RPMI7951 (cell line): ENCODE data around the gene RTL5. TPM values are rescaled to one million over a fixed set of nuclear protein-coding genes. Genes with fewer than 3 reads are reported as not detected.

Experiments
- DNase-seq: peaks from one replicate; pipeline ENCODE4 v3.0.0-alpha.2; 2012; ENCODE audit warnings: low read depth
- total RNA-seq: library from RNA; depleted of rRNA; stranded (reverse); fragments of >200 nt; shearing (Covaris generic); gene quantifications from 2 replicates; pipeline ENCODE4 v1.2.3, GENCODE V29; 2014

The RTL5 gene
- total RNA-seq, 1 experiment from 2014 or later = 1.2 TPM

DNA sequence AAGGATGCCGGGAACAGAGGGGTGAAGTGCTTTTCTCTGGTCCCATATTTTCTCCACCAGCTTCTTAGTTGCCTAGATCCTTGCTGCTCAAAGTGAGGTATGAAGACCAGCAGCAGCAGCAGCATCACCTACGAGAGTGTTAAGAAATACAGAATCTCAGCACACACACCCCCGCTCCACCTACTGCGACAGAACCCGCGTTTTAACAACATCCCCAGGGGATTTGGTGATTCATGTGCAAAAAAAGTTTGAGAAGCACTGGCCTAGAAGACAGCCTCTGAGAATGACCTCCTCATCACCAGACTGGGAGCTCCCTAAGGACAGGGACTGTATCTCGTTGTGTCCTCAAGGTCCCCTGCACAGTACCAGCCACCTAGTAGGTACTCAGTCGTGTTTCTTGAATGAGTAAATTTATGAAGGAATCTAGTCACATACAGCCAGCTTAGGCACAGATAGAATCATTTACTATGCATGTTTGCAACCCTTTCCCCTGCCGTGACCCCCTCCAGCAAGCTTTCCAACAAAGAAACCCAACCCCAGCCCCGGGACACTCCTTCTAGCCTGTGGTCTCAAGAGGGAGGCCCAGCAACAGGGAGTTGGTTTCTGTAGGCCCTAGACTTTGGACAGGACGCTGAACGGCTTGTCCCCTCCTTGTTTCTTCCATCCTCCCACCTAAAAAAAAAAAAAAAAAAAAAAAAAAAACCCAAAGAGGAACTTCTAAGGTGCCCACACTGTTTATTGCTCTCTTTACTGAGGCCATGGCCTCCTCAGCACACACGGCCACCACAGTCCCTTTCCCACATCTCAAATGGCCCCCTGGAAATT is 21.5 kb downstream of the RTL5 start:
- DNase-seq = peak; percentile 61

DNA sequence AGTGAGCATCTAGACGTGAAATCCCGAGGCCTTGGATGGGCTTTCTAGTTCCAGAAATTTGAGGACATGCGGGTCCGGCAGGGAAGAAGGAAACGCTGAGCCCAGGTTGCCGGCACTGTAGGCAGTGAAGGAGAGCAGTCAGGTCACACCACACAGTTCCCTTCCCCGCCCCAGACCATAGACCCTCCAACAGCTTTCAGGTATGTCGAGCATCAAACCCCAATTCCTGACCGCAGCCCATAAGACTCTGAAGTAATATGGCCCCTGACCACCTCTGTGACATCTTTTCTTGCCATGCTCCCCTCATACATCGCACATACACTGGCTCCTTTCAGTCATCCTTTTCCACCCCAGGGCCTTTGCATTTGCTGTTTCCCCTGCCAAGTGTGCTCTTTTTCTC is 23.0 kb downstream of the RTL5 start:
- DNase-seq = no peak

DNA sequence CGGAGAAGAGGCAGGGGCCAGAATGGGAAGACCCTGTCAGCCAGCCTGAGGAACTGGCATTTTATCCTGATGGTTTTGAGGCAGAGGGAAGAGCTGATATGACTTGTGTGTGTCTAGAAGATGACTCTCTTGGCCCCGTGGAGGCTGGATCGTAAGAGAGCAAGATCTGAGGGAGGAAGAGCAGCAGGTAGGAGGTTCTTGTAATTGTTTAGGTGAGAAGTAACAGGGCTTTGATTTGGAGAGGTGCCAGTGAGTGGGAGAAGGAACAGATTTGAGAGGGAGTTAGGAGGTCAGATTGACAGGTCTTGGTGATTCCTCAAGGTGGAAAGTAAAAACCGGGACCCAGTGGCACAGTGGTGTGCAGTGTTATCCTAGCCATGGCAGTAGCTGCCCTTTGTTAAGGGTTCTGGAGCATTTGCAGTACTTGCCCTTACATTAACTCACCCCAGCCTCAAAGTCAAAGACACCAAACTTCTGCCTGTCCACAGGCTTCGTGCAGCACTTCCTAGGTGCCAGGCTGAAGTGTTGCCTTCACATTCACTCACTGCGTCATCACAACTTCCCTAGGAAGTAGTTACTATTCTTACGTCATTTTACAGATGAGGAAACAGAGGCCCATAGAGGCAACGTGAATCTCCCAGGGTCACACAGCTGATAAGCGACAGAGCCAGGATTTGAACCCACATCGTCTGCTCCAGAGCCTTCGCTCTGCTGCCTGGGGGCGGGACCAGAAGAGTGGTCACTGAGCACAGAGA is 23.7 kb downstream of the RTL5 start:
- DNase-seq = no peak

DNA sequence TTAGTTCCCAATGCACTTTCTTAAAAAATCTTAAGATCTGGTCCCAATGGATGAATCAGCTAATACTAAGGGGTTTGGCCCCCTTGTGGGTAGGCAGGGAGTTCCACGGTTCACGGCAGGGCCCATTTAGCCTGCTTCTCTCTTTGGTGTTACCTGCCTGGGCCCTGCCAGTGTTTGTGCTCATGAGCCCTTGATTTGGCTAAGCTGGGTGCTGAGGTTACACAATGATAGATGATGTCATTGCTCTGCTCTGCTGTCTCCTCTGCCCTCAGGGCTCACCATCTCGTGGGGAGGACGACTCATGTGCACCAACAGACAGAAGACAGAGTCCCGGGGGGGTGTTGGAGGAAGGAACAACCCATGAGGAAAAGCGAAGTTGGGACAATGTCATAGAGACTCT is 24.4 kb downstream of the RTL5 start:
- DNase-seq = peak; percentile 86

DNA sequence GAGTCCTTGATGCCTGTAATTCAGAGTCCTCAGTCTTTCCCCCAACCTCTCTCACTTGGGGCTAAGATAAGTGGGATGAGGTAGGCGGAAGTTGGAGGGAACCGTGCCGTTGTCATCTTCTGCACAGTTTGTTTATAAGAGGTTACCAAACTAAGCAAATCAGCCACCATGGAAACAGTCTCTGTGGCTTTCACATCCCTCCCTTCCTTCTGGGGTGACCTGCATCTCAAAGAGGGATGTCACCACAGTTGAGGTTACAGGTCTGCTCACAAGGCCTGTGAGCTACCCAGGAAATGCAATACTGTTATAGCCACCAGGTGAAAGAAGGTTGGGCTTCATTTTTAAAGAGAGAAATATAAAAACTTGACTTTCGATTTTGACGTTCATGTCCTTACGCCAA is 26.3 kb downstream of the RTL5 start:
- DNase-seq = no peak

DNA sequence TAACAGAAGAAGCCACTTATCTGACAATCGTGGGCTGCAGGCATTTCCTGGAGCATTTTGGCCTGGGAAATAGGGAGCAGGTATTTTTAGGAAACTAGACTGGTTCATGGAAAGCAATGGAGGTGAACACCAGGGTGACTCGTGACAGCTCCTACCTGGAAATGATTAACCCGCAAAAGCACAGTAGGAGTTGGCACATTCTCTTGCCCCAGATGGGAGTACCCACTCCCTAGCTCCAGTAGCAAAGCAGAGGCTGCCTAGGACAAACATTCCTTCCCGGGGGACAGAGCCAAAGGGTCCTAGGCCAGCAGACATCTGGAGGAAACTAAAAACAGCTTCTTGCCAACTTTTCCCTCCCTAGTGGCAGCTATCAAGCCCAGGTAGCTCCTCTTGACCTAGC is 29.0 kb downstream of the RTL5 start:
- no peak for DNase-seq

DNA sequence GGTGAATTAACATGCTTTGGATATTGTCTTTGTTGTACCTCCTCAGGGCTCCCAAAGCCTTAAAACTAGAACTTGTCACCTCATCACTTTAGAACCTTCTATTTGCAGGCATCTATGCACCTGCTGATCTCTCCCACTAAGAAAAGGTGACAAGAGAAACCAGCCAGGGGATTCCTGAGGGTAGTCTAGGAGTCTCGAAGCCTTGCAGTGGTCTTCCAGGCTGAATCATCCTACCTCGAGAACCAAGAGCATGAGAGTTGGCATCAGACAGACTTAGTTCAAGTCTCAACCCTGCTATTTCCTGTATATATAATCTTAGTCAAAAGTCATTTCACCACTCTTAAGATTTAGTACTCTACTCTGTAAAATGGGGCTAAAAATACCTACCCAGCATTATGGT is 29.6 kb downstream of the RTL5 start:
- no peak for DNase-seq

DNA sequence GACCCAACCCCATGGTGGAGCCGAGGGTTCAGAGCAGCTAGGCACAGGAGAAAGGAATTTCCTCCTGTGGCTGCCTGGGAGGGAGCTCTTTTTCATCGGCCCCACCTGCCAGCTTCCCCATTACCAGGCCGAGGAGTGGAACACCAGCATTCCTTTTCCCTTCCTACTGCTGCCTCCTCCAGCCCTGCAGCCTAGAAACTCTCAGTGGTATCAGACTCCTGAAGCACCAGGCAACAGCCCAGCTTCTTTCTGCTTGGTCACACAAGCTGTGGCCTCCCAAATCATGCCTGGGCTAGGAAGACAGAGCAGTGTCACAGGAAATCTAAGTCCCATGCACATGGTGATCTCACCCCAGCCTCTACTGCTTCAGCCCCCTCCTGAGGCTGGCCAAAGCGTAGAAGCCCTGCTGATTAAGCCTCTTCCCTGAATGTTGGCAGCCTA is 30.1 kb downstream of the RTL5 start:
- DNase-seq = no peak

DNA sequence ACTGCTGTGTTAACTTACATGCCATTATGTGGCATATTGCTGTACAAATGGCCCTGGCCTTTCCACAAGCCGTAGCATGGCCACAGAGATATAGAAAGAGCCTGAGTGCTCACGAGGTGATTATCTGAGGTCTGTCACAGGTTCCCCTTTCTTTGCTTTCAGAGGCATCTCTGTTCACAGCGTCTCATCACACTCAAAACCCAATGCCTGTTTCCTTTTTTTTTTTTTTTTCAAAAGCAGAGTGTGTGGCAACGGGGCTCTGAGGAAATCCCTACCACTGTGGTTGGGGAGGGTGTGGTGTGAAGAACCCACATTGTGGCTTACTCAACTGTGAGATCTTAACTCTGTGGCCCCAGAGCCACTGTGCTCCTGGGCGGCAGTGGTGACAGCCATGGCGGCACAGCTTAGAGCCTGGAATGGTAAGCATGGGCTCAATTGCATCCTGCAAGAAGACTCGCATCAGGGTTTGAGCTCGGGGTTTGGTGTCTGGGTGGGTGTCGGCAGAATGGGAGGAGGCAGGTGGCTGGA is 30.8 kb downstream of the RTL5 start:
- no peak for DNase-seq

DNA sequence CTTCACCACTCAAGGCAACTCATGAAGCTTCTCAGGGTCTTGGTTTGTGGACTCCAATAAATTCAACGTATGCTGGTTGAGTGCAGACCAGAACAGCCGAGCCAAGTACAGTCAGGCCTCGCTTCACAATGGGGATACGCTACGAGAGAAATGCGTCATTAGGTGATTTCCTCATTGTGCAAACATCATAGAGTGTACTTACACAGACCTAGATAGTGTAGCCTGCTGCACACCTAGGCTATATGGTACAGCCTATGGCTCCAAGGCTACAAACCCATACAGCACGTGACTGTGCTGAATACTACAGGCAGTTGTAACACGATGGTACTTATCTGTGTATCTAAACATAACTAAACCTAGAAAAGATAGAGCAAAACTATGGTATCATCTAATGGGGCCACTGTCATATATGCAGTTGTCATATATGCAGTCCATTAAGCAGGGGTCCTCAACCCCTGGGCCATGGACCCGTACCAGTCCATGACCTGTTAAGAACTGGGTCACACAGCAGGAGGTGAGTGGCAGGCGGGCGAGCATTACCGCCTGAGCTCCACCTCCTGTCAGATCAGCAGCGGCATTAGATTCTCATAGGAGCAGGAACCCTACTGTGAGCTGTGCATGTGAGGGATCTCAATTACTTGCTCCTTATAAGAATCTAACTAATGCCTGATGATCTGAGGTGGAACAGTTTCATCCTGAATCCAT is 31.5 kb downstream of the RTL5 start:
- no peak for DNase-seq

DNA sequence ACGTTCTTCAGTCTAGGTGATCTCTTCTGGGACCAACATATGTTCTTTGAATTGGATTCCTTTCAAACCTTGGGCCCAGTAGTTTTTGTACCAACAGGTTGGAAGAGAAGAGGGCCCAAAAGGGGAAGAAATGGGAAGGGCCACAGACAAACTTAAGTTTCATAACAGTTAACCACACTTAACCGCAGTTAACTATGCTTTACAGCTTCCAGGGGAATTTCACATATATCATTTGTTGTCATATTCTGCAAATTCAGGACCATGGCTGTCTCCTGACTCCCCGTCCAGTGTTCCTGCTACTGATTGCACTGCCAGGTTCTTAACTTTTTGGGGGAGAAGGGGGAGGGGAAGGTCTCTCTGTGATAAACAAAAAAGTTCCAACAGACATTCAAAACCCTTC is 34.6 kb downstream of the RTL5 start:
- DNase-seq = no peak

DNA sequence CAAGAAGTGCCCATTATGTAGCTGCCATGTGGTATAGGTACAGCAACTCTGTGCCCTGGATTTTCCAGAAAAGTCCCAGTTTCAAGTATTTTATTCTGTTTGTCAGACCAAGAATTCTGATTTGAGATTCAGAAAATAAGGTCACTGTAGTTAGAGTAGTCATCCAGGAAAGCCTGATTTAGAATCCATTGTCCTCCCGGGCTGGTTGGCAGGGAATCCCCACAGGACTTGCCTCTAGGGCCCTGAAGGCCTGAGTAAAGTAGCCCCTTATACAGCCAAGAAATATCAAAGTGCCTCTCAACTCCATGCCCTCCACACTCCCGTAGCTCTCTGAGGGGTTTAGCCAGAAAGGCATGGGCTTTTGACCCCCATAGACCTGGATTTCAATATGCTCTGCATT is 36.3 kb downstream of the RTL5 start:
- no peak for DNase-seq

DNA sequence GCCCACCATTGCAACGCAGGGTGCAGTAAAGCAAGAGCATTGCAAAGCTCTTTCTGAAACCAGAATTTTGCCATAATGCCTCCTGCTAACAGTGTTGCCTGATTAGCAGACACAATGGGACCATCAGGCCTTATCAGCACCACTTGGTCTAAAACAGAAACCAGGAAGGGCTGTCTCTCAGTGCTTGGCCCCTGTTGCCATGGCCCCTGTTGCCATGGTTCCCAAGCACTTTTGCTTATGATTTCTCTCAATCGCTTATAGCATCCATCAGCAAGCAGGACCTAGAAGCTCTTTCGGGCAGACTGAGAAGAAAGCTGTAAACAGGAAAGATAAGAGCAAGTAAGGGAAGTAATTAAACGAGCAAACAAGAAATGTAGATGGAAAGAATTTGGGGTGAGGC is 36.8 kb downstream of the RTL5 start:
- peak; percentile 35 for DNase-seq

DNA sequence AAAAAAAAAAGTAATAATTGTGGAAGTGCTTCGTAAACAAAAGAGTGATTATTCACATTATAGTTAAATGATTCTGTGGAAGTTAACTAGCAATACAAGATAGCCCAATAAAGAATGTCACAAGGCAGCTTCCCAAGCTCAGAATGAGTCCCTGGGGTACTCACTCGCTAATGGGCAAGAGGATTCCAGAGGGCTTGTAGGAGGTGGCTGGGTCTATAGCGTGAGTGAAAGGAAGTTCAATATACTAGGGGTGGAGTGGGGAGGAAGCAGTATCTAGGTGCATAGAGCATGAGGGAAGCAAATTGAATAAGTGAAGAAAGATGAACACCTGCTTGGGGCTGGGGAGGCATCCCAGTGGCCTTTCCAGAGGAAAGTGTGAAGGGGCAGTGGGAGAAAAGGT is 42.5 kb downstream of the RTL5 start:
- no peak for DNase-seq

DNA sequence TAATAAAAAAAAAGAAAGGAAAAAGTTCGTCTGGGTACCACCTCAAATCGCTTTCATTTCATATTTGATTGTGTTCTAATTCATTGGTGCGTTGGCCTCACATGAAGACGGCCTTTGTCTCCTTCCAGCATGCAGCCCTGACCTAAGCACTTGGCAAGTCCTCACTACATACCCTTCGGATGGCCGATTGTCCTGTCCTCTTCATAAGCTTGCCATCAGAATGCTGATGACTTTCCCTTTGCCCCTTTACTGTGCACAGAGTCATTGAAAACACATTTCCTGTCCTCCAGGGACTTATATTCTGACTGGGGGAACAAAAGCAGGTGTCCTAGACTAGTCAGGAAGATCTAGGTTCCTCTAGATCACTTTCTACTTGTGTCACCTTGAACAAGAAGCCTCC is 43.0 kb downstream of the RTL5 start:
- DNase-seq = no peak

DNA sequence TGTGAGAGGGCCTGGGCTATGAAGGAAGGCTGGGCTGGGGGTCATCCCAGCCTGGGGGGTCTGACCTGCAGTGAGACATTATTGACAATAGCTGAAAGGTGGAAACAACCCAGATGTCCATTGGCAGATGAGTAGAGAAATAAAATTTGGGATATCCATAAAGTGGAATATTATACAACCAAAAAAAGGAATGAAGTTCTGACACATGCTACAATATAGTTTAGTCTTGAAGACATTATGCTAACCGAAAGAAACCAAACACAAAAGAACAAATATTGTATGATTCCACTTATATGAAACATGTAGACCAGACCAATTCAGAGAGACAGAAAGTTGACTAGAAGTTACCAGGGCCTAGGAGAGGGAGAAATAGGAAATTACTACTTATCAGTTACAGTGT is 44.7 kb downstream of the RTL5 start:
- DNase-seq = no peak

DNA sequence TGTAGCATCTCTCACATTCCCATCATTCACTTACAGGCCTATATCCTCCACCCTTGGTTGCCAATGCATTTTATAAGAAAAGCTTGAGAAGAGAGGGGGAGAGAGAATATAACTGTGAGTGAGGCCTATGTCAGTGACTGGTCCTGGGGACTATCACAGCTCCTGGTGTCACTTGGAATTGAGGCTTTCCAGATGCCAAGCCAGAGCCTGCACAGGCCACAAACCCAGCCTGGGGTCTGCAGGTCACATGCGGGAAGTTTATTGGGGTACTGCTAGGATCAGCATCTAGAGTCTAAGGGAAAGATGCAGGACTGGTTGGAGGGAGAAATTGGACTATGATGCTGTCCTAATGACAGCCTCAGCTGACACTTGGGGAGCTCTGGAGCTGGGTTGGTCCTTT is 47.6 kb downstream of the RTL5 start:
- DNase-seq = no peak

DNA sequence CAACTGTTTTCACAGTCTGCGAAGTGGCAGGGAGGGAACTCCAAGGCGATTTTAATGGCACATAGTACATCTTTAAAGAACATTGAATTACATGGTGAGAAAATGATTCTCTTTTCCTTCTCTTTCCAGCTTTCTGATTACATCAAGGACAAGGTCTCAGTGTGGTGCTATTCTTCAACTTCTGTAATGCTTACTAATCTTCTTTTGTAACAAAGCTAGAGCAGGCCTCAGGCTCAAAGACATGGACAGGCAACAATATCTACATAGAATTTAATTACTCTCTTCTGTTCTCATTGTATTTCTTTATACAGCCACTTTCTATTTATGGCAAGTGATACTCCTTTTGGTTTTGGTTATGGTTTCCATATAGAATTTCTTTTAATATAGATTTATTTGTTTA is 48.4 kb downstream of the RTL5 start:
- DNase-seq = no peak

DNA sequence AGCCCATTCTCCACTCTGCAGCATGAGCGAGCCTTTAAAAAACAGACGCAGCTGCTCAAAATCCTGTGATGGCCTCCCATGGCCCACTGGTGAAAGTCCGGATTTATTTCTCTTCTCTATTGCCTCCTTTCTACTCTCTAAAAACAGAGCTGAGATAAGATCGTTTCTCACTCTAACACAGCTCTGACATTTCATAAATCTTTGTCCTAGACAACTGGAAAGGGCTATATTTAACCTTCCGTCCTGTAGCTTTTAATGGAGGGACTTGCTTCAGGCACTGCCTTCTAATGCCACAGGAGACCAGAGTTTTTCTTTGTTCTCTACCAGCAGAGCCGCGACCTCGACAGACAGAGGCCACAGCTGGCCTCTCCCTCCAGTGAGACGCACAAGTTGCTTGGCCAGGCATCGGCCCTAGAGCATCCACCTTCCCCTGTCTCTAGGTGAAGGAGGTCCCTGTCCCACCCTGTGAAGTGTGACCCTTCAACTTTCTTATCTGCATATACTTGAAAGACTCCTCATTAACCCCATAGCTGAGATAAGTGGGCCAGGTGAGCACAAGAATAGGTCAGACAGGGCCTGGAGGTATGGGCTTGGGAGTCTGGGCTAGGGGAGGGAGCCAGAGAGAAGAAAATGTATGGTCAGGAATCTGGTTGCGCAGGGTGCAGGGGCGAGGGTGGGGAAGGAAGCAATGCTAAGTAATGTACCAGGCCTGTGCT is 50.0 kb downstream of the RTL5 start:
- no peak for DNase-seq

DNA sequence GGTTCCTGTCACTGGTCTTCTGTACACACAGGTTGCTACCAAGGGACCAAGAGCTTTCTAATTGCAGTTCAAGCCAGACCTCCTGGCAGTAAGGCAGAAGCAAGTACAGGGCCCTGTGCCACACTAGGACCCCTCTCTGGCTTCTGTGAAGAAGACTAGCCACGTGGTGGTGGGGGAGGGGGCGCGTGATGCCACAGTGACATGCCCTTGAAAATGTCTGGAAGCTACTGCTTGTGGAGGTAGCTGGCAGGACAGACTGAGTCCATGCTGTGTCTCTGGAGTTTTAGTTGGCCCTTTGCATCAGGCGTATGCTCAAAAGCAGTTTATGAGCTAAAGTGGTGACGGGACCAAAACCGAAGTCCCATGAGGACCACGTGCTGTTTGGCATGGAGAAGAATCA is 50.9 kb downstream of the RTL5 start:
- DNase-seq = no peak

DNA sequence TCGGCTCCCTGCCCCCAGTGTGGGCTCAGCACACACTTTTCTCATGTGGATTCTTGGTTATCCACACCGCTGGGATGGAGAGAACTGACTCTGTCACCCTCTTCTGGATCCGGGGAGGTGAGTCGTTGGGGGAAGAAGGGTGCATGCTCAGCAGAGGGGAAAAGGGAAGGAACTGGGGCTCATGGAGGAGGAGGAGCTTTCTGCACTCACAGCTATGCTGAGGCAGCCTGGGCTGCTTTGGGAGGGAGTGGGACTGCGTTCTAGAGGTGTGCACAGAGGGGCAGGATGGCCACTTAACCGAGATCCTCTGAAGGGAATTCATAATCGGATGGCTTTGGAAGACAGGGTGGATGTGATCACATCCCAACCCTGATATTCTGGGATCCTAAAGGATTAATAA is 51.6 kb downstream of the RTL5 start:
- no peak for DNase-seq

DNA sequence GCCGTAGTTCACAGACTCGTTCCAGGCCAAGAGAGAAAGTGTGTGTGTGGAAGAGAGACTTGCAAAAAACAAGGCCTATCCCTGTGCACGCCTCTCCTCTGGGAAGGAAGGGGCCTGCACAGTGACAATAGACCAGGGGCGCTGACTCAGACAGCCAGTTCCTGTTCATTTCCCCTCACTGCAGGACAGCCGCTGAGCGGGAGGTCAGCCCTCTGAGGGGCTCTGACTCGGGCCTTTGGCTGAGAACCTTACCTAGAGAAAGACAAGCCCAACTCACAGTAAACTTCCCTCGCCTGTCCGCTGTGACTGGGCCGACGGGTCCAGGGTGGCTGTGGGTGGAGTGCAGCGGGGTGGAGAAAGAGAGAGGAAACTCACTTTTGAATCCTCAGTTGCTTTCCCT is 52.1 kb downstream of the RTL5 start:
- DNase-seq = no peak
